ENCODE measurements around the gene ODAD3. TPM values are rescaled to one million over a fixed set of nuclear protein-coding genes. Genes with fewer than 3 reads are reported as not detected.

ODAD3 gene
- total and polyA plus RNA-seq, 2 of the 13 experiments (the other 11 are each of a cell fraction or from before 2014, with no cell fraction given): 0.04 to 0.08 TPM

DNA sequence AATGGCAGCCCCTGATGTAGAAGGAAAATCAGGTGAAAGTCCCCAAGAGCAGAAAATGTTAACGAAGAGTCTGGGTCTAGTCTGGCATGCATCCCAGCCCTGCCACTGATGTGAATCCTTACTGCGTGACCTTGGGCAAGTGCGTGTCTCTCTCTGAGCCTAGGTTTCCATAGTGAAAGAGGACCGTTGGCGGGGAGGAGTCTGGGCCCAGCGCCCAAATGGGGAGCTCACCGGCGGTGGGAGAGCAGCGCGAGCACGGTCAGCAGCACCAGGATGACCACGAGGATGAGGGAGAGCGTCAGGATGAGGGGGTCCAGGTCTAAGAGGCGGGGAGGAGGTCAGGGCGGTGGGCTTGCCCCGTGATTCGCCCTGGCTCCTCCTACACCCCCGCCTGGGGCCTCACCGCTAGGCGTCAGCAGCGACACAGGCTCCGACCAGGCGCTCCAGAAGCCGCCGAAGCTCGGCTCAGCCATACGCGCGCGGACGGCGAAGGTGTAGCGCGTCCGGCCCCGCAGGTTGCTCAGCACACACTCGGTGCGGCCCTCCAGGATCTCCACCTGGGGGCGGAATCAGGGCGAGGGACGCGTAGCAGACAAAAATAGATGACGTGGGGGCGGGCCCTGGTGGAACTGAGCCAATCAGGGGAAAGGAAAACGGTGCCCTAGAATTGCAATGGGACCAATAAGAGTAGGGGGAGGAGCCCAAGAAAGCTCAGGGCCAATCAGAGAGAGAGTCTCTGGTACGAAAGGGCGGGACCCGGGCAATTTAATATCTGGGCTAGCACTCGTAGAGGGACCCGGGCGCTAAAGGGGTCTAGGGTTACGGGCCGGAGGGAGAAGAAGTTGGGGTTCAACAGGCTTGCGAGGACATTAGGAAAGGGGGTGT lies 54.0 kb downstream of the ODAD3 start (continued):
- TF ChIP-seq ZFP91 (CRISPR knock-in tag; IDR thresholded peaks at IDR 0.05; ENCODE audit: borderline replicate concordance) (peak; percentile 77; the same call in 1 of the 2 replicates), ZFP36 (IDR thresholded peaks at IDR 0.05; ENCODE audit: borderline replicate concordance, low read depth, low read length, partially characterized antibody) (no peak), ZSCAN25 (CRISPR knock-in tag; IDR thresholded peaks at IDR 0.05) (peak; percentile 72; the same call in 1 of the 2 replicates), HDAC1 (CRISPR knock-in tag; IDR thresholded peaks at IDR 0.05) (peak; percentile 70), ZNF281 (CRISPR knock-in tag; IDR thresholded peaks at IDR 0.05; ENCODE audit: borderline replicate concordance) (no peak), RBM39 (IDR thresholded peaks at IDR 0.05; ENCODE audit: low read depth, low read length, poor library complexity, severe bottlenecking) (no peak), MED1 (CRISPR knock-in tag; IDR thresholded peaks at IDR 0.05) (peak; percentile 64), HINFP (CRISPR knock-in tag; IDR thresholded peaks at IDR 0.05; ENCODE audit: low read depth) (peak; percentile 90; the same call in 1 of the 2 replicates), JARID2 (CRISPR knock-in tag; IDR thresholded peaks at IDR 0.05; ENCODE audit: insufficient replicate concordance) (peak; percentile 42), SP4 (CRISPR knock-in tag; IDR thresholded peaks at IDR 0.05) (peak; percentile 97), ETV5 (CRISPR knock-in tag; IDR thresholded peaks at IDR 0.05; ENCODE audit: borderline replicate concordance) (peak; percentile 49; the same call in 1 of the 2 replicates)
- TF ChIP-seq, protein P1, sequence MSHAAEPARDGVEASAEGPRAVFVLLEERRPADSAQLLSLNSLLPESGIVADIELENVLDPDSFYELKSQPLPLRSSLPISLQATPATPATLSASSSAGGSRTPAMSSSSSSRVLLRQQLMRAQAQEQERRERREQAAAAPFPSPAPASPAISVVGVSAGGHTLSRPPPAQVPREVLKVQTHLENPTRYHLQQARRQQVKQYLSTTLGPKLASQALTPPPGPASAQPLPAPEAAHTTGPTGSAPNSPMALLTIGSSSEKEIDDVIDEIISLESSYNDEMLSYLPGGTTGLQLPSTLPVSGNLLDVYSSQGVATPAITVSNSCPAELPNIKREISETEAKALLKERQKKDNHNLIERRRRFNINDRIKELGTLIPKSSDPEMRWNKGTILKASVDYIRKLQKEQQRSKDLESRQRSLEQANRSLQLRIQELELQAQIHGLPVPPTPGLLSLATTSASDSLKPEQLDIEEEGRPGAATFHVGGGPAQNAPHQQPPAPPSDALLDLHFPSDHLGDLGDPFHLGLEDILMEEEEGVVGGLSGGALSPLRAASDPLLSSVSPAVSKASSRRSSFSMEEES (CRISPR knock-in tag; IDR thresholded peaks at IDR 0.05): 0 out of 2 replicates have a peak, but pooled peaks have one; percentile 30
- TF ChIP-seq, protein P2, sequence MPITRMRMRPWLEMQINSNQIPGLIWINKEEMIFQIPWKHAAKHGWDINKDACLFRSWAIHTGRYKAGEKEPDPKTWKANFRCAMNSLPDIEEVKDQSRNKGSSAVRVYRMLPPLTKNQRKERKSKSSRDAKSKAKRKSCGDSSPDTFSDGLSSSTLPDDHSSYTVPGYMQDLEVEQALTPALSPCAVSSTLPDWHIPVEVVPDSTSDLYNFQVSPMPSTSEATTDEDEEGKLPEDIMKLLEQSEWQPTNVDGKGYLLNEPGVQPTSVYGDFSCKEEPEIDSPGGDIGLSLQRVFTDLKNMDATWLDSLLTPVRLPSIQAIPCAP (CRISPR knock-in tag; IDR thresholded peaks at IDR 0.05; ENCODE audit: low read depth): no peak
- TF ChIP-seq, protein P3, sequence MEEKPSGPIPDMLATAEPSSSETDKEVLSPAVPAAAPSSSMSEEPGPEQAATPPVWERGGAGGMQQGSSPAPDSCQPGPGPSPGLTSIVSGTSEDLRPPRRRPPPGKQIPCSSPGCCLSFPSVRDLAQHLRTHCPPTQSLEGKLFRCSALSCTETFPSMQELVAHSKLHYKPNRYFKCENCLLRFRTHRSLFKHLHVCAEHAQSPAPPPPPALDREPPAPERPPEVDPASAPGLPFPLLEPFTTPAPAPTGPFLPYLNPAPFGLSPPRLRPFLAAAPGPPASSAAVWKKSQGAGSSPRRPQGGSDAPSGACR (CRISPR knock-in tag; IDR thresholded peaks at IDR 0.05): no peak
- TF ChIP-seq, protein P4, sequence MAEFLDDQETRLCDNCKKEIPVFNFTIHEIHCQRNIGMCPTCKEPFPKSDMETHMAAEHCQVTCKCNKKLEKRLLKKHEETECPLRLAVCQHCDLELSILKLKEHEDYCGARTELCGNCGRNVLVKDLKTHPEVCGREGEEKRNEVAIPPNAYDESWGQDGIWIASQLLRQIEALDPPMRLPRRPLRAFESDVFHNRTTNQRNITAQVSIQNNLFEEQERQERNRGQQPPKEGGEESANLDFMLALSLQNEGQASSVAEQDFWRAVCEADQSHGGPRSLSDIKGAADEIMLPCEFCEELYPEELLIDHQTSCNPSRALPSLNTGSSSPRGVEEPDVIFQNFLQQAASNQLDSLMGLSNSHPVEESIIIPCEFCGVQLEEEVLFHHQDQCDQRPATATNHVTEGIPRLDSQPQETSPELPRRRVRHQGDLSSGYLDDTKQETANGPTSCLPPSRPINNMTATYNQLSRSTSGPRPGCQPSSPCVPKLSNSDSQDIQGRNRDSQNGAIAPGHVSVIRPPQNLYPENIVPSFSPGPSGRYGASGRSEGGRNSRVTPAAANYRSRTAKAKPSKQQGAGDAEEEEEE (CRISPR knock-in tag; IDR thresholded peaks at IDR 0.05; ENCODE audit: borderline replicate concordance): no peak
